C4-2B (cell line): ENCODE measurements around the gene ANGPTL8.

Source experiments
- CTCF ChIP-seq: fragments of 450-650 bp; conservative IDR thresholded peaks from 2 replicates; pipeline ENCODE4 v1.5.1; 2017; ENCODE audit warnings: mild to moderate bottlenecking
- ZFX ChIP-seq: fragments of 450-650 bp; IDR thresholded peaks from 2 replicates; pipeline ENCODE4 v1.6.1; 2017

- no peak for TF ChIP-seq CTCF
- TF ChIP-seq ZFX: no peak
Observed at GRCh38 chr19:11233073-11233472, 6.3 kb upstream of the ANGPTL8 start.
